NCI-H748 (cell line): ENCODE results near the gene PLCL2.
"Not testable (repeated sequence)": the region's sequence is repeated elsewhere in the genome, so short reads cannot be mapped to it uniquely, and the experiment has no call there.

Experiments
- DNase-seq: peaks from one replicate; lab custom pipeline; 2025; ENCODE audit not compliant: unreplicated experiment; lab: John Stamatoyannopoulos, UW

PLCL2 gene

GRCh38 chr3:17111586-17111985 is 226.8 kb downstream of the PLCL2 start:
- no peak for DNase-seq

GRCh38 chr3:17115186-17115585 is 230.4 kb downstream of the PLCL2 start:
- no peak for DNase-seq

- no peak for DNase-seq
Observed at GRCh38 chr3:17116007-17116600, 231.3 kb downstream of the PLCL2 start.

- DNase-seq = no peak
Observed at GRCh38 chr3:17118771-17119170, 234.0 kb downstream of the PLCL2 start.

GRCh38 chr3:17119201-17120072 is 234.7 kb downstream of the PLCL2 start:
- no peak for DNase-seq

GRCh38 chr3:17120115-17120514 is 235.4 kb downstream of the PLCL2 start:
- no peak for DNase-seq

- DNase-seq = no peak
Observed at GRCh38 chr3:17121336-17121735, 236.6 kb downstream of the PLCL2 start.

- no peak for DNase-seq
Observed at GRCh38 chr3:17122758-17123157, 238.0 kb downstream of the PLCL2 start.

- DNase-seq = no peak
Observed at GRCh38 chr3:17125738-17126442, 241.1 kb downstream of the PLCL2 start.

- not testable (repeated sequence) for DNase-seq
Observed at GRCh38 chr3:17128671-17129070, 243.9 kb downstream of the PLCL2 start.

GRCh38 chr3:17129556-17129955 is 244.8 kb downstream of the PLCL2 start:
- DNase-seq = no peak

GRCh38 chr3:17130956-17131355 is 246.2 kb downstream of the PLCL2 start:
- DNase-seq = no peak

- no peak for DNase-seq
Observed at GRCh38 chr3:17132286-17133115, 247.7 kb downstream of the PLCL2 start.

- no peak for DNase-seq
Observed at GRCh38 chr3:17133632-17134545, 249.1 kb downstream of the PLCL2 start.

GRCh38 chr3:17135696-17136095 is 250.9 kb downstream of the PLCL2 start:
- DNase-seq = no peak

- no peak for DNase-seq
Observed at GRCh38 chr3:17136136-17136721, 251.5 kb downstream of the PLCL2 start.

GRCh38 chr3:17137321-17137826 is 252.6 kb downstream of the PLCL2 start:
- no peak for DNase-seq

- DNase-seq = no peak
Observed at GRCh38 chr3:17138246-17139039, 253.7 kb downstream of the PLCL2 start.
